Breast epithelium (tissue), 4 donors: ENCODE measurements around the gene TMEM25. TPM values are rescaled to one million over a fixed set of nuclear protein-coding genes. Genes with fewer than 3 reads are reported as not detected.
"Not testable (repeated sequence)": the region's sequence is repeated elsewhere in the genome, so short reads cannot be mapped to it uniquely, and the experiment has no call there.

Experiments
- DNase-seq, 2 donors: peaks; one replicate each; pipeline ENCODE4 v3.0.0-alpha.2; 2019; ENCODE audit warnings: low spot score in 2 of 2
- H3K27ac ChIP-seq, 2 donors: fragments of 200-600 bp; sonication (generic) in 1 of 2; one replicate each; pipeline ENCODE4 v1.5.1; 2016 to 2019; ENCODE audit warnings: mild to moderate bottlenecking in 1 of 2
- H3K27me3 ChIP-seq, 2 donors: fragments of 200-600 bp; sonication (generic) in 1 of 2; one replicate each; pipeline versions ENCODE4 v1.5.1 to v1.6.0; 2017 to 2019; ENCODE audit warnings: control low read depth in 1 of 2, mild to moderate bottlenecking in 1 of 2
- H3K36me3 ChIP-seq: fragments of 200-600 bp; one replicate; pipeline ENCODE4 v1.5.1; 2019
- H3K4me1 ChIP-seq, 2 donors: fragments of 200-600 bp; sonication (generic); one replicate each; pipeline ENCODE4 v1.5.1; 2016 to 2019; ENCODE audit warnings: control low read depth in 1 of 2
- H3K4me3 ChIP-seq, 3 donors: fragments of 200-600 bp; sonication (generic); 1 replicate in 2 of 3; 2 replicates in 1 of 3; pipeline ENCODE4 v1.5.1; 2016 to 2019; ENCODE audit warnings: mild to moderate bottlenecking in 3 of 3, moderate library complexity in 2 of 3
- H3K9me3 ChIP-seq, 2 donors: fragments of 200-600 bp; sonication (generic) in 1 of 2; one replicate each; pipeline ENCODE4 v1.5.1; 2016 to 2019; ENCODE audit warnings: control low read depth in 1 of 2
- POLR2A ChIP-seq: fragments of 450-650 bp; IDR thresholded peaks from one replicate; pipeline ENCODE4 v1.6.1; 2016; ENCODE audit warnings: antibody characterized with exemption, mild to moderate bottlenecking, moderate library complexity
- POLR2AphosphoS5 ChIP-seq, 3 donors: sonication (generic); formaldehyde crosslinking; IDR thresholded peaks; one replicate each; pipeline ENCODE4 v1.6.1; 2017; ENCODE audit warnings: antibody characterized with exemption in 3 of 3
- intact Hi-C: fragments of 100-400 bp; cut with DNase I; formaldehyde crosslinking; loops from one replicate; pipeline ENCODE4 v1.15.1; 2023; ENCODE audit warnings: low total_unique reads
- total RNA-seq, 3 donors: library from RNA; depleted of rRNA; stranded (reverse); fragments of >200 nt; gene quantifications; one replicate each; pipeline ENCODE4 v1.1.0, GENCODE V29; 2016
- TF ChIP-seq, protein P1 (sequence below), 3 donors: fragments of 450-650 bp; IDR thresholded peaks; one replicate each; pipeline ENCODE4 v1.5.1; 2016 to 2017; ENCODE audit warnings: antibody characterized with exemption in 3 of 3, mild to moderate bottlenecking in 3 of 3, moderate library complexity in 3 of 3

Gene TMEM25
- total RNA-seq, 3 donors from 2014 or later = 14.1 to 53.6 (median 38.0) TPM

DNA sequence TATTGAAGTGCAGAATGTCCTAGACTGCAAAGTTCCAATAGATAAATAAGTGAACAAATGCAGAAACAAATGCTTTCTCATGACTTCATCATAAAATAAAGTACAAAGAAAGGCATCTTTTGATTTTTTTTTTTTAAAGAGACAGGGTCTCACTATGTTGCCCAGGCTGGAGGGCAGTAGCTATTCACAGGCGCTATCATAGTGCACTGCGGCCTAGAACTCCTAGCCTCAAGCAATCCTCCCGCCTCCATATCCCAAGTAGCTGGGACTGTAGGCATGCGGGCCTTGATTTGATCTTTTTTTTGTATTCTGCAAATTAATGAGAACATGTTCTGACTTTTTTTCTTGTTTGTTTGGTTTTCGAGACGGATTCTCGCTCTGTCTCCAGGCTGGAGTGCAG is 43.6 kb downstream of the TMEM25 start:
- no peak for DNase-seq
- Histone ChIP-seq H3K4me1 (peaks cover 5 to 27% of the 10 kb centered on the region in 2 donors), H3K9me3 (no peaks in the 10 kb centered on the region), H3K27ac (no peak overlapping the region), H3K4me3 (peak overlapping the region in 2 of 3 donors; percentile 18 to 39), H3K27me3 (no peaks in the 10 kb centered on the region), H3K36me3 (no peaks in the 10 kb centered on the region)
- intact Hi-C loops = loop anchor here (10.0 kb wide), 1 partner anchor 1030 kb away; no protein-coding TSS in a partner anchor
- TF ChIP-seq, protein P1, sequence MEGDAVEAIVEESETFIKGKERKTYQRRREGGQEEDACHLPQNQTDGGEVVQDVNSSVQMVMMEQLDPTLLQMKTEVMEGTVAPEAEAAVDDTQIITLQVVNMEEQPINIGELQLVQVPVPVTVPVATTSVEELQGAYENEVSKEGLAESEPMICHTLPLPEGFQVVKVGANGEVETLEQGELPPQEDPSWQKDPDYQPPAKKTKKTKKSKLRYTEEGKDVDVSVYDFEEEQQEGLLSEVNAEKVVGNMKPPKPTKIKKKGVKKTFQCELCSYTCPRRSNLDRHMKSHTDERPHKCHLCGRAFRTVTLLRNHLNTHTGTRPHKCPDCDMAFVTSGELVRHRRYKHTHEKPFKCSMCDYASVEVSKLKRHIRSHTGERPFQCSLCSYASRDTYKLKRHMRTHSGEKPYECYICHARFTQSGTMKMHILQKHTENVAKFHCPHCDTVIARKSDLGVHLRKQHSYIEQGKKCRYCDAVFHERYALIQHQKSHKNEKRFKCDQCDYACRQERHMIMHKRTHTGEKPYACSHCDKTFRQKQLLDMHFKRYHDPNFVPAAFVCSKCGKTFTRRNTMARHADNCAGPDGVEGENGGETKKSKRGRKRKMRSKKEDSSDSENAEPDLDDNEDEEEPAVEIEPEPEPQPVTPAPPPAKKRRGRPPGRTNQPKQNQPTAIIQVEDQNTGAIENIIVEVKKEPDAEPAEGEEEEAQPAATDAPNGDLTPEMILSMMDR (IDR thresholded peaks at IDR 0.05) = no peak
- no peak for TF ChIP-seq POLR2A
- no peak for TF ChIP-seq POLR2AphosphoS5 (IDR thresholded peaks at IDR 0.05)

DNA sequence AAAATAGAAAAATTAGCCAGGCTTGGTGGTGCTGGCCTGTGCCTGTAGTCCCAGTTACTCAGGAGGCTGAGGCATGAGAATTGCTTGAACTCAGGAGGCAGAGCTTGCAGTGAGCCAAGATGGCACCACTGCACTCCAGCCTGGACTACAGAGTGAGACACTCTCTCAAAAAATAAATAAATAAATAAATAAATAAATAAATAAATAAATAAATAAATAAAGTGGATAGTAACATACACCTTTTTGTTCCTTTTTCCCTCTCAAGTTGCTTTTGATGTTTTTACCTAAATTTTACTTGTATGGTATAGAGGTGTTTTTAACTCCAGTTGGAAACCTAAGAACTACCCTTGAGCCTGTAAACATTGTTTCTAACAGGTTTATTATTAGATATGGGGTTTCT is 47.0 kb downstream of the TMEM25 start:
- H3K27me3 ChIP-seq, H3K36me3 ChIP-seq, DNase-seq, H3K9me3 ChIP-seq, H3K4me3 ChIP-seq: not testable (repeated sequence)
- intact Hi-C loops = loop anchor here (10.0 kb wide), 1 partner anchor 1033 kb away; no protein-coding TSS in a partner anchor
- Histone ChIP-seq H3K4me1 (peaks cover 5 to 24% of the 10 kb centered on the region in 2 donors), H3K27ac (peak overlapping the region in 1 of 2 donors; percentile 17)

GRCh38 chr11:118581057-118581456 is 50.1 kb downstream of the TMEM25 start:
- H3K36me3 ChIP-seq = no peaks in the 10 kb centered on the region
- no peaks in the 10 kb centered on the region for H3K9me3 ChIP-seq
- no peak for TF ChIP-seq POLR2A
- TF ChIP-seq, protein P1 (IDR thresholded peaks at IDR 0.05) = no peak
- no peak for TF ChIP-seq POLR2AphosphoS5 (IDR thresholded peaks at IDR 0.05)

More at GRCh38 chr11:118581057-118581456, 50.1 kb downstream of the TMEM25 start:
- no peak overlapping the region for H3K27ac ChIP-seq
- intact Hi-C loops = no loop called here
- H3K4me3 ChIP-seq = no peak overlapping the region
- no peaks in the 10 kb centered on the region for H3K27me3 ChIP-seq
- peaks cover 0 to 5% of the 10 kb centered on the region in 2 donors for H3K4me1 ChIP-seq
- no peak for DNase-seq

Other genes with a start within 250 kb of the TMEM25 start
- gene CD3E, start 226.5 kb upstream of the TMEM25 start, total RNA-seq = 1 to 10 TPM in 2 of 3 donors, under 1 TPM in 1; 0.66 to 6.0 (median 2.1) TPM
- 1 to 10 TPM; 2.6 to 4.8 (median 3.5) TPM for gene CD3D, start 188.5 kb upstream of the TMEM25 start, total RNA-seq
- 100 to 1,000 TPM in 1 of 3 donors, 1 to 10 TPM in 1, under 1 TPM in 1; 0.80 to 122 (median 1.2) TPM for gene CD3G, start 186.8 kb upstream of the TMEM25 start, total RNA-seq
- gene UBE4A, start 171.6 kb upstream of the TMEM25 start, total RNA-seq = 10 to 100 TPM; 39.0 to 51.5 (median 51.5) TPM
- 10 to 100 TPM; 45.1 to 66.4 (median 56.0) TPM for gene ATP5MG, start 129.6 kb upstream of the TMEM25 start, total RNA-seq
- gene KMT2A, start 94.7 kb upstream of the TMEM25 start, total RNA-seq = 10 to 100 TPM; 67.4 to 100.0 (median 79.6) TPM
- gene TTC36, start 3.7 kb upstream of the TMEM25 start, total RNA-seq = 10 to 100 TPM in 1 of 3 donors, 1 to 10 TPM in 2; 3.4 to 15.1 (median 6.2) TPM
- 10 to 100 TPM; 24.3 to 45.9 (median 33.4) TPM for gene IFT46, start 34.7 kb downstream of the TMEM25 start, total RNA-seq
- 10 to 100 TPM; 94.1 to 99.1 (median 98.6) TPM for gene ARCN1, start 41.2 kb downstream of the TMEM25 start, total RNA-seq
- gene PHLDB1, start 76.4 kb downstream of the TMEM25 start, total RNA-seq = 100 to 1,000 TPM; 104 to 150 (median 109) TPM
- gene TREH, start 148.5 kb downstream of the TMEM25 start, total RNA-seq = not detected